Gastrocnemius medialis (tissue), 4 donors: ENCODE results near the gene SFT2D3. TPM values are rescaled to one million over a fixed set of nuclear protein-coding genes. Genes with fewer than 3 reads are reported as not detected.

Experiments
- ATAC-seq, 2 donors: fragments of 150-250 bp; one replicate each; pipeline ENCODE4 v1.9.1; 2016
- DNase-seq, 2 donors: peaks; one replicate each; pipeline ENCODE4 v3.0.0-alpha.2; 2019
- H3K27ac ChIP-seq, 4 donors: fragments of 200-600 bp; sonication (generic); 1 replicate in 1 of 4; 2 replicates in 3 of 4; pipeline ENCODE4 v1.5.1; 2016 to 2018; ENCODE audit warnings: mild to moderate bottlenecking in 2 of 4, moderate library complexity in 1 of 4
- H3K27me3 ChIP-seq, 3 donors: fragments of 200-600 bp; sonication (generic) in 2 of 3; 1 replicate in 1 of 3; 2 replicates in 2 of 3; pipeline versions ENCODE4 v1.5.1 to v1.6.0; 2016 to 2019; ENCODE audit warnings: mild to moderate bottlenecking in 1 of 3, moderate library complexity in 1 of 3
- H3K36me3 ChIP-seq, 2 donors: fragments of 200-600 bp; sonication (generic) in 1 of 2; one replicate each; pipeline ENCODE4 v1.5.1; 2017 to 2018
- H3K4me1 ChIP-seq, 2 donors: fragments of 200-600 bp; sonication (generic) in 1 of 2; one replicate each; pipeline ENCODE4 v1.5.1; 2016 to 2017; ENCODE audit warnings: mild to moderate bottlenecking in 2 of 2
- H3K4me3 ChIP-seq, 4 donors: fragments of 200-600 bp; sonication (generic) in 3 of 4; 1 replicate in 1 of 4; 2 replicates in 3 of 4; pipeline ENCODE4 v1.5.1; 2016 to 2019; ENCODE audit warnings: mild to moderate bottlenecking in 2 of 4
- H3K9me3 ChIP-seq, 3 donors: fragments of 200-600 bp; sonication (generic) in 2 of 3; 1 replicate in 1 of 3; 2 replicates in 2 of 3; pipeline ENCODE4 v1.5.1; 2016 to 2019
- POLR2A ChIP-seq, 2 donors: fragments of 450-650 bp; IDR thresholded peaks; one replicate each; pipeline ENCODE4 v1.6.1; 2017; ENCODE audit warnings: antibody characterized with exemption in 2 of 2, mild to moderate bottlenecking in 2 of 2, moderate library complexity in 2 of 2
- in situ Hi-C, 4 donors: fragments of 200-750 bp; cut with MboI; loops; one replicate each; pipeline versions ENCODE4 v1.15.0 to v1.8.0; 2017; ENCODE audit warnings: low sequenced_read_pairs in 4 of 4
- intact Hi-C: fragments of 100-400 bp; cut with DNase I; formaldehyde crosslinking; loops from one replicate; pipeline ENCODE4 v1.15.1; 2023; ENCODE audit warnings: low total_unique reads
- total RNA-seq, 4 donors: library from RNA; depleted of rRNA; stranded (reverse); fragments of >200 nt; gene quantifications; one replicate each; pipeline versions ENCODE4 v1.1.0 to v1.2.3, GENCODE V29; 2016
- TF ChIP-seq, protein P1 (sequence below), 5 experiments: fragments of 450-650 bp in 3 of 5; fragments of 200-600 bp in 2 of 5; sonication (generic) in 2 of 5; IDR thresholded peaks in 4 of 5; conservative IDR thresholded peaks in 1 of 5; 1 replicate in 4 of 5; 2 replicates in 1 of 5; pipeline ENCODE4 v1.5.1; 2016 to 2019; ENCODE audit warnings: antibody characterized with exemption in 5 of 5, mild to moderate bottlenecking in 3 of 5, moderate library complexity in 3 of 5

The SFT2D3 gene
- total RNA-seq, 4 donors from 2014 or later = 3.0 to 5.5 (median 3.5) TPM

DNA sequence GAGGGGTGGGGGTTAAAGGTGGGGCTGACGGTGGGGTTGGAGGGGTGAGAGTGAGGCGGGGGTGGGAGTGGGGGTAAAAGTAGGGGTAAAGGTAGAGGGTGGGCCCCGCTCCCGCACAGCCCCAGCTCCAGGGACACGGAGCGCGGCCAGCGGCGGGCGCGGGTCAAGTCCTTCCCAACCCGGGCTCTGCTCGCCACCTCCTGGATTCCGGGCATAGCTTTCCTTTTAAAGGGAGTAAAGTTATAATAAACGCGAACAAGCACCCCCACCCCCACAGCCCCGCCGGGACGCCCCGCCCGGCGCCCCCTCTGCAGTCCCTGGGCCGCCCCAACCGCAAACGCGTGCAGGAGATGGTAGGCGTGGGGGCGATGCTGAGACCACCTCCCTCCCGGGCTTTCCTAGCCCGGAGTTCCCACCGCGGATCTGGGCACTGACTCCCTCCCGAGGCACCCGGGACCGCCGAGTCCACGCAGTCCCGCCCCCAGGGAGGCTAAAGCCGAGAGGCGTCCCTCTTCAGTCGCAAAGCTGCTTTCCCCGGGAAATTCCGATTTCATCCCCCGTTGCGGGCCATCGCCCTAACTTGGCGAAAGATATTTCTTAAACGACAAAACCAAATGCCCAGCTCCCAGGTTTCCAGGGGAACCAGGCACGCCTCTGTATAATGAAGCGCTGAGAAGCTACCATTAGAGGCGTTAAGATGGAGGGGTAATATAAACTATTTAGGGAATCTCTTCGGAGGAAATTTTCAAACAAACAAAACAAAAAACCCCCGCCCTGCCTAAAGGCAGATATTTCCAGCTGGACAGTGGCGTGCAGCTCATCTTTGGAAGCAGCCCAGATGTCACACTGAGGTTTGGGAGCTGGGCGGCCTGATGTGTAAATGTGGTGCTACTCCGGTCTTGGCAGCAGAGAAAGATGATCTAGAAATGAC is 25.7 kb upstream of the SFT2D3 start, which contains the start of gene LIMS2:
TSS of gene LIMS2 (minus strand) at position 200 of the 931 bp plus-strand sequence. CDS start 506 bp downstream, outside the sequence.
- no peak for TF ChIP-seq POLR2A (IDR thresholded peaks at IDR 0.05)
- TF ChIP-seq, protein P1, sequence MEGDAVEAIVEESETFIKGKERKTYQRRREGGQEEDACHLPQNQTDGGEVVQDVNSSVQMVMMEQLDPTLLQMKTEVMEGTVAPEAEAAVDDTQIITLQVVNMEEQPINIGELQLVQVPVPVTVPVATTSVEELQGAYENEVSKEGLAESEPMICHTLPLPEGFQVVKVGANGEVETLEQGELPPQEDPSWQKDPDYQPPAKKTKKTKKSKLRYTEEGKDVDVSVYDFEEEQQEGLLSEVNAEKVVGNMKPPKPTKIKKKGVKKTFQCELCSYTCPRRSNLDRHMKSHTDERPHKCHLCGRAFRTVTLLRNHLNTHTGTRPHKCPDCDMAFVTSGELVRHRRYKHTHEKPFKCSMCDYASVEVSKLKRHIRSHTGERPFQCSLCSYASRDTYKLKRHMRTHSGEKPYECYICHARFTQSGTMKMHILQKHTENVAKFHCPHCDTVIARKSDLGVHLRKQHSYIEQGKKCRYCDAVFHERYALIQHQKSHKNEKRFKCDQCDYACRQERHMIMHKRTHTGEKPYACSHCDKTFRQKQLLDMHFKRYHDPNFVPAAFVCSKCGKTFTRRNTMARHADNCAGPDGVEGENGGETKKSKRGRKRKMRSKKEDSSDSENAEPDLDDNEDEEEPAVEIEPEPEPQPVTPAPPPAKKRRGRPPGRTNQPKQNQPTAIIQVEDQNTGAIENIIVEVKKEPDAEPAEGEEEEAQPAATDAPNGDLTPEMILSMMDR (IDR thresholded peaks at IDR 0.05 in 4 of 5, conservative IDR thresholded peaks at IDR 0.05 in 1 of 5) = peak in 1 of 5 experiments; percentile 7
- Histone ChIP-seq H3K27ac (peak within 1 kb of the TSS; percentile 66 to 81 (median 72)), H3K27me3 (peaks cover 4 to 11% (median 6%) of the 10 kb centered on the region in 3 donors), H3K36me3 (no peaks in the 10 kb centered on the region), H3K4me3 (peak within 1 kb of the TSS; percentile 67 to 73 (median 70)), H3K4me1 (peaks cover 0 to 8% of the 10 kb centered on the region in 2 donors), H3K9me3 (no peaks in the 10 kb centered on the region)
- DNase-seq (no peak), ATAC-seq (peak; percentile 24 to 47)
- intact Hi-C loops (no loop called here), in situ Hi-C loops (no loop called here)

DNA sequence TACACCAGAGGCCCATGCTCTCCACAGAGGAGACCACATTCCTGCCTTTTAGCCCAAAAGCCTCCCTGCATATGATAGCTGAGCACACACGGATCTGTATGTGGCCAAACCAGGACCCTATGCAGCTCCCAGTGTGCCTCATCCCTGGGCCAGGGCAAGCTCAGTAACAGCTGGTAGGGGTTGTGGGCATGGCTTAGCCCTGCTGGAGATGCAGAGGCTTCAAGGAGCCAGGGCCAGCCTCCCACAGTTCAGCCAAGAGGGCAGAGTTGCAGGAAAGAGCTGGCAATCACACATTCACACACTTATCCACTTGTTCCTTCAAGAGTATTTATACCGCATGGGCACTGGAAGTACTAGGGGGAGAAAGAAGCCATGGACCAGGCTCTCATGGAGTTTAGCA is 24.4 kb upstream of the SFT2D3 start:
- no peaks in the 10 kb centered on the region for H3K9me3 ChIP-seq
- H3K36me3 ChIP-seq = no peaks in the 10 kb centered on the region
- H3K27me3 ChIP-seq = peaks cover 4 to 11% (median 6%) of the 10 kb centered on the region in 3 donors
- no peak for ATAC-seq
- H3K4me3 ChIP-seq = no peak overlapping the region
- H3K4me1 ChIP-seq = peaks cover 6 to 17% of the 10 kb centered on the region in 2 donors
- in situ Hi-C loops = no loop called here
- DNase-seq = no peak
- no peak for TF ChIP-seq POLR2A (IDR thresholded peaks at IDR 0.05)
- TF ChIP-seq, protein P1 (IDR thresholded peaks at IDR 0.05 in 4 of 5, conservative IDR thresholded peaks at IDR 0.05 in 1 of 5) = no peak
- intact Hi-C loops = no loop called here
- no peak overlapping the region for H3K27ac ChIP-seq

DNA sequence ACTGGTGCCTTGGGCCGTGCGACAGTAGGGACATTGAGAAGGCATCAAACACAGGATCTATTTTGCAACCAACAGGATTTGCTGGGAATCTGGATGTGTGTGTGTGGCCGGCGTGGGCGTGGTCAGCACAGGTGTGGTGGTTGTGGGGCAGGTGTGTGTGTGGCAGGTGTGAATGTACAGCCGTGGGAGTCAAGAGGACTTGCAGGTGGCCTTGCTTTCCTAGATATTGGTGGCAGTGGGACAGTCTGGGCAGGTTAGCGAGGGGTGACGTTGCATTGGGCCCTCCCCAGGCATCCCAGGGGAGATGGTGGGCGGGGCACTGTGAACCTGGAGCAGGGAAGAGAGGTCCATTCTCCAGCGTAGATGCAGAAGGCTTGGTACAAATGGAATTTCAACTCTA is 22.8 kb upstream of the SFT2D3 start:
- no peaks in the 10 kb centered on the region for H3K36me3 ChIP-seq
- H3K4me3 ChIP-seq = no peak overlapping the region
- no peak overlapping the region for H3K27ac ChIP-seq
- ATAC-seq (no peak), DNase-seq (no peak)
- in situ Hi-C loops (no loop called here), intact Hi-C loops (no loop called here)
- peaks cover 11 to 17% of the 10 kb centered on the region in 2 donors for H3K4me1 ChIP-seq
- TF ChIP-seq POLR2A (IDR thresholded peaks at IDR 0.05) = no peak
- TF ChIP-seq, protein P1 (IDR thresholded peaks at IDR 0.05 in 4 of 5, conservative IDR thresholded peaks at IDR 0.05 in 1 of 5) = no peak
- H3K9me3 ChIP-seq = no peaks in the 10 kb centered on the region
- peaks cover 4 to 11% (median 6%) of the 10 kb centered on the region in 3 donors for H3K27me3 ChIP-seq

DNA sequence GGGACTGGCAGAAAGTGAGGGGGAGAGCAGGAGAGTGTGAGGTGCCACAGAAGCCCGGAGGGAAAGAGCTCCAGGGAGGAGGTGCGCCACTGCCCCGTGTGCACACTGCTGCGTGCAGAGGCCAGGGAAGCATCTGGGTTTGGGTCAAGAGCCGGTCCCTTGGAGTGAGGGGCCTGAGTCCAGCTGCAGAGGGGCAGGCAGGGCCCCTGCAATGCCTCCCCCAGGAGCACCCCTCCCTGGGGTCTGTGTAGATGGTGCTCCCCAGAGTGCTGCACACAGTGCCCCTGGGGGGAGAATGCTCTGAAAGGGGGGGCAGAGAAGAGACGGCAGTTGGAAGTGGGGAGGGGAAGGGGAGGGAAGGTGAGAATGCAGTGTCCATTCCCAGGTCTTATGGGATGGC is 22.3 kb upstream of the SFT2D3 start:
- TF ChIP-seq POLR2A (IDR thresholded peaks at IDR 0.05) = no peak
- TF ChIP-seq, protein P1 (IDR thresholded peaks at IDR 0.05 in 4 of 5, conservative IDR thresholded peaks at IDR 0.05 in 1 of 5) = no peak
- intact Hi-C loops = no loop called here

More for the DNA sequence above, 22.3 kb upstream of the SFT2D3 start:
- DNase-seq = no peak
- Histone ChIP-seq H3K27me3 (peaks cover 4 to 11% (median 6%) of the 10 kb centered on the region in 3 donors), H3K4me1 (peaks cover 11 to 17% of the 10 kb centered on the region in 2 donors), H3K27ac (no peak overlapping the region), H3K36me3 (no peaks in the 10 kb centered on the region), H3K4me3 (peak overlapping the region in 1 of 4 donors; percentile 51), H3K9me3 (no peaks in the 10 kb centered on the region)
- in situ Hi-C loops = no loop called here
- no peak for ATAC-seq
